Left hindlimb (tissue), 1 donor: ENCODE results near the gene FSTL4.

Source experiments
- DNase-seq: peaks from one replicate; pipeline ENCODE4 v3.0.0-alpha.2; 2018

Gene FSTL4

GRCh38 chr5:133360693-133361472 is 251.5 kb downstream of the FSTL4 start:
- no peak for DNase-seq

- no peak for DNase-seq
Measured at GRCh38 chr5:133359861-133360260, 252.5 kb downstream of the FSTL4 start.

GRCh38 chr5:133358271-133358670 is 254.1 kb downstream of the FSTL4 start:
- no peak for DNase-seq

- no peak for DNase-seq
Measured at GRCh38 chr5:133357758-133358157, 254.6 kb downstream of the FSTL4 start.

DNA sequence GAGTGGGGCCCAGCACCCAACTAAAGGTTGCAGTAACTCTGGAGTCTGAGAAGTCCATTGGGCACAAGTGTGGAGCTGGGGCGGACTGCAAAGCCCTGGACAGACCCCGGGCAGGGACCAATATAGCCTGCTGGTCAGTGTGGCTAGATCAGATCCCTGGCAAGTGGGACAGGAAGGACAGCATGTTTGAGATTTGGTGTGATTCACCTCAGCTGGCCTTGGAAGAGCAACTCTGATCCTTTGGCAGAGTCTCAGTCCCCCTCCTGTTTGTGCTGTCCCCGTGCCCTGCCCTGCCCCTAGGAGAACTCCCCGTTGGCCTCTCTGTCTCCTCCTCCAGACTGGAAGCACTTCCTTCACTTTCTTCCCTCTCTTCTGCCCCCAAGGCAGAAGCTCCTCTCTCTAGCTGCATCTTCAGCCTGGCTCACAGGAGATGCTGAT is 255.3 kb downstream of the FSTL4 start:
- no peak for DNase-seq

- DNase-seq: no peak
Measured at GRCh38 chr5:133356396-133356983, 255.9 kb downstream of the FSTL4 start.

GRCh38 chr5:133354323-133355185 is 257.8 kb downstream of the FSTL4 start:
- DNase-seq: no peak

GRCh38 chr5:133353741-133354140 is 258.6 kb downstream of the FSTL4 start:
- DNase-seq: no peak

DNA sequence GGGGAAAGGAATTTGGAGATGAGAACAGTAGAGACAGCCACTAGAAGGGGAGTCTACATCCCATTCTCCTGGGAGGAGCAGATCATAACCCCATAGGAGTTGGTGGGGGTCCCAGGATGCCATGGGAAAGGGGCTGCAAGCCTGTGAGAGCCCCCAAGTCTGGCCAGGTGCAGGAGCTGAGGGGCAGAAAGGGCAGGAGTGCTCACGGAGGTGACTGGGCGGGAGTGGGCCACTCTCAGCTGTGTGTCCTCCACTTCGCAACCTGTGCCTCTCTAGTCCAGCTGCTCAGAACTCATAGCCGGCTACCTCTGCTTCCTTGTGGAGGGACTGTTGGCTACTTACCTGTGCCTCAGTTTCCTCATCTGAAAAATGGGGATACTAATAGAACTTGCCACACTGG is 263.9 kb downstream of the FSTL4 start:
- no peak for DNase-seq

DNA sequence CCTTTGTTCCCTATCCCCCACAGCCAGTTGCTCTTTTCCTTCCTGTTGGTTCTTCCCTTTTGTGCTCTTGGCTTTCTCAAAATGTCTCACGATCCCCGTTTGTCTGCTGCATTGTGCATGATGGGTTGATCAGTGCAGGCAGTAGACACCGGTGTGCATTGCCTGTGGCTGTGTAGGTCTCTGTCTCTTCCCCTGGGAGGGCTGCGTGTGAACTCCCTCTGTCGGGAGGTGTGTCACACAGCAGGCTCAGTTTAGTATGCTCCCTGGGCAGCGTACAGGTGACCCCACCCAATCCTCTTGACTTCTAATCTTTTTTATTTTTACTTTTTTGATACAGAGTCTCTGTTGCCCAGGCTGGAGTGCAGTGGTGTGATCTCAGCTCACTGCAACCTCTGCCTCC is 265.3 kb downstream of the FSTL4 start:
- no peak for DNase-seq

DNA sequence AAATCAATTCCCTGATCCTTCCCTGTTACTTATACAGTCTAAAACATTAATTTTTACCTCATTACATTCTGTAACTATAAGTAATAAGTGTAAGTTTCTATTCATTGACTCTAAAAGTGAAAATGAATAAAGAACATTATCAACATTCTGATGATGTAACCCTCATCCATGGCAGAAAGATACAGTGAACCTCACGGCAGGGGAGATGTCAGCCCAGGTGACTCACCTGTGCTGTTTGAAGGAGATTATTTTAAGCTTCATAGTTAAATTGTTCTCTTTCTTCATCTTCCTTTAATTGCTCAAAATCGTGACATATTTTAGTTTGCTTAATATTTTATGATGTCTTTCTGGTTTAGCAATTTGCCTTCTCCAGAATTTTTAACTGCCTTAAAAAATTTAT is 268.1 kb downstream of the FSTL4 start:
- DNase-seq: no peak

DNA sequence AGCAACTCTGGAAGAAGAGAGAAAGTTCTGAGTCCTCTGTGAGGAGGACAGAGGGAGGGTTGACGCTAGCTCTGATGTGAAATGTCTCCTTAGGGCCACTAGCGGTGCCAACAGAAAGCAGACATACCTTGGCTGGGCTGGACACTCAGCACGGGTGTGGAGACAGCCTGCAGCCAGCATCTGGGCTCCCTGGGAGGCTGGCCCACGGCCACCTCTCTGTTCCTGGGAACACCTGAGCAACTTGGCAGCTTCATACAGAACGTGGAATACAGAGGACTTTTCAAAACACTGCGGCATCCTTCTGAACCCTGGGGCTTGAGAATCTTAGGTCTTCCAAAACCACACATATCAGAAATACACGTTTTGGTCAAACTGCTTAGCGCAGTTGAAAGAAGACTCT is 269.1 kb downstream of the FSTL4 start:
- no peak for DNase-seq

DNA sequence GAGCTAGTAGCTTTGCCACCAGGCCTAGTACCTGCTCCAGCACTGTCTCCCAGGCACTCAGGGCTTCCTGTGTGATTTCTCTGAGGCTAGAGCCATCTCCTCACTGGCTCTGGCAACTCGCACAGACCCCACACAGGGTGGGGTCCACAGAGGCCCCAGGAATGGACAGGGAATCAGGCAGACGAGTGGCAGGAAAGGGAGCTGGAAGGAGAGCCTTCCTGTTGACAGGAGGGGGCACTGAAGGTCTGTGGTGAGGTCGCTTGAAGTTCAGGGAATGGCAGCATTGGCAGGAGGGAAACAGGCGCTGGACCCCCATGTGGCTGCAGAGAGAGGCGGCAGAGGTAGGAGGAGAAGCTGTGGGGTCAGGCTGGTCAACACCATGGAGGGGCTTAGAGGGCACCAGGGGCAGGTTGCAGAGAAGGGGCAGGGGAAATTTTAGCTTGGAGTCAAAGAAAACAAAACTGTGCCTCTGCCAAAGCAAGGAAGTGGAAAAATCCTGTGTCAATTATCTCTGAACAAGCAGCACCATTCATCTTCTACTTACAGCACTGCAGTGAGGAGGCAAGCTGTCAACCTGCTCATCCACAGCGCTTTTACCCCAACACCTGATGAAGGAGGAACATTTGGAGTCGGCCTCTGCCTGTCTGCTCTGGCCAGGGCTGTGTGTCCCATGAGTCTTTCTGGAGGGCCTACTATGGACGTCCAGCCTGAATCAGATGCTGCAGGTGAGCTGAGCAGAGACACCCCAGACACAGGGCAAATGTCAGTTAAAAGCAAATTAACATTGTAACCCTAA is 270.2 kb downstream of the FSTL4 start:
- no peak for DNase-seq

- DNase-seq: no peak
Measured at GRCh38 chr5:133341296-133341695, 271.0 kb downstream of the FSTL4 start.

DNA sequence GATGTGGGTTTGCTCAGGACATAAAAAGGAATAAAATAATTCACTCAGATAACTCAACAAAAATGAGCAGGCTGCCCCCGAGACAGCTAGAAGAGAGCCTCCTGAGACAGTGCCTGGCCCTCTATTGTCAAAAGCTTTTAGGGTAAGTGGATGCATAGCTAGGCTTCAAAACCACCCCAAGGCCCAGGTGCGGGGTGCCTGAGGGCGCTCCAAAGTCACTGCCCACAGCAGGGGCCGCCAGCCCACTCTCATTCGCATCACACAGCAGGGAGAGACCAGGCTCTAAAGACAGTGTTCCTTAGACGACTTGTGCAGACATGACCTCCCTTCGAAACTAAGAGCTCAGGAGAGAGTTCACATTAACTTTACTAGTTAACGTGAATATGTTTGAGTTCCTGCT is 271.5 kb downstream of the FSTL4 start:
- DNase-seq: no peak

DNA sequence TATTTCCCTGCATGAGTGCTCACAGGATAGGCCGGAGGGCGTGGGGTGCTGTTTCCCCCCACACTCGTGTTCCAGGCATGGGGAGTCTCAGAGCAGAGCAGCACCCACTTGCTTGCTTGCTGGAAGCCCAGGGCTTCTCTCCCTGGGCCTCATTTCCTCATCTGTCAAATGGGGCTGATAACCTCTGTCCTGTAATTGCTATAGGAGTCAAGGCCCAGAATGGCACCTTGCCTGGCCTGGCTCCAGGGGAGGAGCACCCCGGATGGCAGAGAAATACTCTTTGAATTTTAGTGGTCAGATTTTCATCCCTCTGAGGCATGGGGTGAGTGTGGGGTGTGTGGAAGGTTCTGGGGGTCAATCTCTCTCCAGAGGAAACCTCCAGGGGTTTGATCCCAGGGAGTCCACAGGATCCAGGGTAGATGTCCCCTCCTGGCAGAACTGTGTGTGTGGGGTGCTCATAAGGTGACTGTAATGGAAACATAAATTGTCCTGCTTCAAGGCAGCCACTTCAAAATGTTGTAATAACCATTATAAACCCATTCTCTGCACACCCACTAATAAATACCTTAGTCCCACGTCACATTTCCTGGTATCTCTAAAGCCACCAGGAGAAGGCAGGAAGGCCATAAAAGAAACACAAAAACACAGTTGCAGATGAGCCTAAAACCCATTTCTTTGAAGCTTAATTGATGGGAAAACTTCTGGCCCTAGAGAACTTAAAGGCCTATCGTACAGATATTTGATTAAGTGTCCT is 272.2 kb downstream of the FSTL4 start:
- DNase-seq: no peak

GRCh38 chr5:133338504-133339355 is 273.6 kb downstream of the FSTL4 start:
- DNase-seq: no peak

DNA sequence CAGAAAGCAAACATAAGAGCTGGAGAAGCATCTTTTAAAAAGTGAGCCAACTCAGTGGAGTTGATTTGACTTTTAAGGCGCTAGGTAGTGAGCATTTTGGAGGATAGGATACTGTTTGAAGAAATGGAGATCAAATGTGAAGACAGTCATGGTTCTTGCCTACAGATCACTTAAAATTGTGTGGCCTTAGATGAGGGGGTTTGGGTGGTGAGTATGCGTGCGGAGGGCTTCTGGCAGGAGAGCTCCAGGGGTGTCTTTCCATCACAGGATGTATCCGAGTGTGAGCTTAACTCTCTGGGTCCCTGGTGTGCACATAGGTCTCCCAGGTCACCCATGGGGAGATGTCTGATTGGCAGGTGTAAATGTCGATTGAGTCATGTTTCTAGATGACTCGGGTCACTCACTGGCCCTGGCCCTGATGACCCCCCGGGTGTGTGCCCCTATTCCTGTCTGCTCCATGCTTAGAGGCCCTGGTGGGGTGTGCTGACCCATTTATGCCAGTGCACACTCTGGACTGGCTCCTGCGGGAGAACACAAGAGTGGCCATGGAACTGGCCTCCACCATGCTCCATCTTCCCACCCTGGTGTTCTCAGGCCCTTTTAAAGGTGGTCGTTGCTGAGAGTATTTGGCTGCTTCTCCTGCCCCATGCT is 274.4 kb downstream of the FSTL4 start:
- no peak for DNase-seq

DNA sequence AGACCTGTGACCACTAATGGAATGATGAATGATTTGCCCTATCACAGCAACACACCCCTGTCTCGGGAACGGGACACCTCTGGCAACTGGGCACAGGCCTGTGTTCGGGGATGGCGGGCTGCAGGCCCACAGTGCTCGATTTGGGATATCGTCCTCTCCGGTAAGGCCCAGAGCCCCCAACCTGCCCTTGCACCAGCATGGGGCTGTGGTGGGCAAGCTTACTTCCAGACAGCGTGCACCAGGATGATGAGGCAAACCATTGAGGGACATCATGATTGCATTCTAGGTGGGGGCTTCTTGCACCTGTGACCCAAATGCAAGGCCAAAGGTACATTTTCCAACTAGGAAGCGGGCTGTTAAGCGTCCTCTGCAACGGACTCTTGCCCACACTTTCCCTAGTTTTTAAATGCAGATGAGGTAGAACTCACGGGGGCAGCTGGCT is 275.4 kb downstream of the FSTL4 start:
- DNase-seq: no peak
